SH-SY5Y (cell line): ENCODE data around the gene KREMEN2.

Source experiments
- GATA2 ChIP-seq: IDR thresholded peaks from 2 replicates; pipeline ENCODE4 v1.6.1; 2011; ENCODE audit warnings: mild to moderate bottlenecking, low read depth, low read length
- GATA3 ChIP-seq: IDR thresholded peaks from 2 replicates; pipeline ENCODE4 v1.6.1; 2011; ENCODE audit warnings: low read depth, mild to moderate bottlenecking, low read length, moderate library complexity

- TF ChIP-seq GATA2 (no peak), GATA3 (no peak)
Observed at GRCh38 chr16:2963074-2963722, 877 bp upstream of the KREMEN2 start.
